ENCODE results near the gene DHRS1.
"Not testable (repeated sequence)": the region's sequence is repeated elsewhere in the genome, so short reads cannot be mapped to it uniquely, and the experiment has no call there.

The DHRS1 gene

GRCh38 chr14:24261969-24262327 lies 37.6 kb downstream of the DHRS1 start:
- DNase-seq: no peak

GRCh38 chr14:24261256-24261968 lies 38.2 kb downstream of the DHRS1 start:
- no peak for DNase-seq

- DNase-seq: no peak
These were observed 38.8 kb downstream of the DHRS1 start for GRCh38 chr14:24260780-24261157.

- DNase-seq: no peak
These were observed 39.4 kb downstream of the DHRS1 start for GRCh38 chr14:24260026-24260779.

- no peak for DNase-seq
These were observed 40.1 kb downstream of the DHRS1 start for GRCh38 chr14:24259282-24260025.

- DNase-seq: no peak
These were observed 40.9 kb downstream of the DHRS1 start for GRCh38 chr14:24258548-24259265.

GRCh38 chr14:24258119-24258518 lies 41.5 kb downstream of the DHRS1 start:
- DNase-seq: no peak

GRCh38 chr14:24256960-24257359 lies 42.6 kb downstream of the DHRS1 start:
- DNase-seq: no peak

- no peak for DNase-seq
These were observed 43.5 kb downstream of the DHRS1 start for GRCh38 chr14:24255931-24256711.

- no peak for DNase-seq
These were observed 44.1 kb downstream of the DHRS1 start for GRCh38 chr14:24255438-24255837.

- DNase-seq: no peak
These were observed 44.8 kb downstream of the DHRS1 start for GRCh38 chr14:24254630-24255392.

GRCh38 chr14:24253936-24254335 lies 45.6 kb downstream of the DHRS1 start:
- DNase-seq: no peak

- no peak for DNase-seq
These were observed 47.1 kb downstream of the DHRS1 start for GRCh38 chr14:24252289-24253124.

GRCh38 chr14:24251880-24252288 lies 47.7 kb downstream of the DHRS1 start:
- DNase-seq: no peak

GRCh38 chr14:24250354-24250753 lies 49.2 kb downstream of the DHRS1 start:
- no peak for DNase-seq

GRCh38 chr14:24249230-24250021 lies 50.2 kb downstream of the DHRS1 start:
- no peak for DNase-seq

- DNase-seq: no peak
These were observed 52.2 kb downstream of the DHRS1 start for GRCh38 chr14:24247422-24247821.

GRCh38 chr14:24246765-24247212 lies 52.8 kb downstream of the DHRS1 start:
- no peak for DNase-seq

GRCh38 chr14:24245350-24245749 lies 54.2 kb downstream of the DHRS1 start:
- DNase-seq: not testable (repeated sequence)

All from NCI-H748 treated with DMSO at 0.1 percent for 48 hours (cell line).